ENCODE results near the gene LRMDA. TPM values are rescaled to one million over a fixed set of nuclear protein-coding genes. Genes with fewer than 3 reads are reported as not detected.
A peak's percentile ranks its signal among the peaks of the same experiment; 100 is the strongest.
"Not testable (repeated sequence)": the region's sequence is repeated elsewhere in the genome, so short reads cannot be mapped to it uniquely, and the experiment has no call there.

LRMDA gene
- total RNA-seq, 1 experiment from 2014 or later = 0.24 TPM

GRCh38 chr10:75605795-75606194 lies 174.4 kb downstream of the LRMDA start:
- H3K4me3 ChIP-seq; H3K36me3 ChIP-seq; H3K27me3 ChIP-seq; DNase-seq; H3K9me3 ChIP-seq (replicated peaks); H3K27ac ChIP-seq; H3K4me1 ChIP-seq: not testable (repeated sequence)

DNA sequence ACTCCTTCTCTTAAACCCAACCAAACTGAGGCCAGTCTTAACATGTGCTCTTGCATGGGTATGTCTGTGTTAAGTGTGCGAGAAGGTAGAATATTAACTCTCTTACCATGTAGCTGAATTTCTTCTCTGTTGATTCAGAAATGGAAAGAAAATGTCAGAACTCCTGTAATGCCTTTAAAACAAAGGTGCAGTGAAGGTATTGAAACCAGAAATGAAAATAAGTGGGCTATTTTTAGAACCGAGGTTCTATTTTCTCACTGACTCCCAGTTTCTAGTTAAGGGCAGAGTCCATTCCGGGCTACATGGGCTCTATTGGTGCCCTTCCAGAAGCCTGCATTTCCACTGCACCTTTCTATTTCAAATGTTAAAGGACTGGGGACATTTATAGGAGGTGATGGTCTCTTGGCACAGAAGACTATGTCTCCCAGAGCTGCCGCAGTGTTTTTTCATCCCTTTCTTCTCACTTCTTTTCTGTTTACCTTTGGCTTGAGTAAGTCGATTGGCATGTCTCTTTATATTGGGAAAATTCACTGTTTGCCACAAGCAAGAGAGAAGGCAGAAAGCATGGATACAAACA lies 174.9 kb downstream of the LRMDA start:
- H3K9me3 ChIP-seq (replicated peaks) = no peaks in the 10 kb centered on the region
- H3K4me1 ChIP-seq = no peaks in the 10 kb centered on the region
- DNase-seq = no peak
- H3K27me3 ChIP-seq = 0 out of 2 replicates have a peak, but pooled peaks cover 3% of the 10 kb centered on the region
- H3K27ac ChIP-seq = no peak overlapping the region
- no peaks in the 10 kb centered on the region for H3K36me3 ChIP-seq
- no peak overlapping the region for H3K4me3 ChIP-seq

DNA sequence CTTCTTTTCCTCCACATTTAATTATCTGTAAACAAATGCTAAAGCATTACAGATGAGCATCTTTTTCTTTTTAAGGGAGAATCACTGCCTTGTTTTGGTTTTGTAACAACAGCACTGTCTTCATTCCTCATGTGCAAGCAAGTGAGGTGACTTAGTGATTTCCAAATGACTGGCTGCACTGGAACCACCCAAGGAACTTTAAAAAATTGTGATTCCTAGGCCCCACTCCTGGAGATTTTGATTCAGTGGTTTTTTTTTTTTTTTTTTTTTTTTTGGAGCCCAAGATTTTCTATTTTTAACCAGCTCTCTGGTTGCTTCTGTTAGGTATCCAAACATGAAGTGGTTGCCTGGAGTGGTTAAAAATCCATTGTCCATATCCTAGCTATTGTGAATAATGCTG lies 176.2 kb downstream of the LRMDA start:
- Histone ChIP-seq H3K27me3 (0 out of 2 replicates have a peak, but pooled peaks cover 3% of the 10 kb centered on the region), H3K27ac (no peak overlapping the region), H3K36me3 (no peaks in the 10 kb centered on the region), H3K4me3 (no peak overlapping the region), H3K9me3 (replicated peaks) (no peaks in the 10 kb centered on the region), H3K4me1 (no peaks in the 10 kb centered on the region)
- no peak for DNase-seq

DNA sequence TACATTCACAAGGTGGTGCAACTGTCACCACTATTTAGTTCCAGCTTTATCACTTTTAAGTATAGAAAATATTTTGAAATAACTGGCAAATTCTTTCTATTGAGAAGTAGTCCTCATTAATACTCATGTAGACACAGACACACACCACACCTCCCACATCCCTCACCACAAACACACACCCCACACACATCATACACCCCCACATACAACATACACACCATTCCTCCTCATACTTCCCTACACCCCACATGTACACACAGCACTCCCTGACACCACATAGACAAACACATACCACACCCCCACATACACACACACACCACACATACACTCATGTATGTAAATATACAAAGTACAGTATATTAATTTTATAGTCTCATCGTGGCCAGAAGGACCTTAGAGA lies 178.8 kb downstream of the LRMDA start:
- Histone ChIP-seq H3K36me3 (no peaks in the 10 kb centered on the region), H3K4me3 (no peak overlapping the region), H3K9me3 (replicated peaks) (no peaks in the 10 kb centered on the region), H3K27me3 (no peaks in the 10 kb centered on the region), H3K4me1 (no peaks in the 10 kb centered on the region), H3K27ac (no peak overlapping the region)
- no peak for DNase-seq

DNA sequence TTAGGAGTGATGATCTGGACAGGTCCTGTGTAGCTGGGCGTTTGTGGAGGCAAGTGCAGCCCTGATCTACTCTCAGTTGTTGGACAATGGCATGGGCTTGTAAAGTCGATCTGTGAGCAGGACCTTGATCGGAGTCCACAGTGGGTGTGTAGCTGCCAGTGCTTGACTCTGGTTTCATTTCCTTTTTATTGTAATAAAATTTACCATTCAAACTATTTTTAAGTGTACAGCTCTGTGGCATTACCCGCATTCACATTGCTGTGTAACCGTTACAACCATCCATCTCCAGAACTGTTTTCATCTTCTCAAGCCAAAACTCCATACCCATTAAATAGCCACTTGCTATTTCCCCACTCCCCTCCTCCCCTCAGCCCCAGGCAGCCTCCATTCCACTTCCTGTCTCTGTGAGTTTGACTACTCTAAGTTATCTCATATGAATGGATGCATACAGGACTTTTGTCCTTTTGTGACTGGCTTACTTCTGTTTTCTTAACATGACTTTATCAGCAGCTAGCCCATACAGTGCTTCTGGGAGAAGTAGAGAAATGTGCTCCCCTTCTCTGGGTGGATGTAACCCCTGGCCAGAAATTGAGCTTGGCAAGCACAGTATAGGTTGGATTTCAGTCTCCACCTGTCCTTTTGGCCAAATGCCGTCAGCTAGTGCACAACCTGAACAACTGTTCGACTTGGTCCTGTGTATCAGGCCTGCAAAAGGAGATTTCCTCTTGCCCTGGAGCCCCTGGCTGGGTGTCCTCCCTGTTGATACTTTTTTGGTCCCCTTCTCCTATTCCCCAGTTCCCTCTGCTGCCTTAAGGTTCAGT lies 180.0 kb downstream of the LRMDA start:
- Histone ChIP-seq H3K36me3 (no peaks in the 10 kb centered on the region), H3K27ac (no peak overlapping the region), H3K27me3 (no peaks in the 10 kb centered on the region), H3K4me3 (no peak overlapping the region), H3K9me3 (replicated peaks) (no peaks in the 10 kb centered on the region), H3K4me1 (no peaks in the 10 kb centered on the region)
- peak in 1 of 2 experiments; percentile 3 for DNase-seq

- H3K27me3 ChIP-seq = no peaks in the 10 kb centered on the region
- no peaks in the 10 kb centered on the region for H3K4me1 ChIP-seq
- no peak overlapping the region for H3K27ac ChIP-seq
- DNase-seq = no peak
- H3K9me3 ChIP-seq (replicated peaks) = no peaks in the 10 kb centered on the region
- H3K4me3 ChIP-seq = no peak overlapping the region
- no peaks in the 10 kb centered on the region for H3K36me3 ChIP-seq
Measured at GRCh38 chr10:75611993-75612372, 180.6 kb downstream of the LRMDA start.

GRCh38 chr10:75612904-75613684 lies 181.7 kb downstream of the LRMDA start:
- Histone ChIP-seq H3K27ac (no peak overlapping the region), H3K36me3 (no peaks in the 10 kb centered on the region), H3K4me3 (no peak overlapping the region), H3K4me1 (no peaks in the 10 kb centered on the region), H3K27me3 (no peaks in the 10 kb centered on the region), H3K9me3 (replicated peaks) (no peaks in the 10 kb centered on the region)
- DNase-seq = no peak

GRCh38 chr10:75613685-75614504 lies 182.5 kb downstream of the LRMDA start:
- H3K4me1 ChIP-seq = no peaks in the 10 kb centered on the region
- no peak overlapping the region for H3K27ac ChIP-seq
- no peaks in the 10 kb centered on the region for H3K36me3 ChIP-seq
- no peaks in the 10 kb centered on the region for H3K27me3 ChIP-seq
- DNase-seq = no peak
- no peaks in the 10 kb centered on the region for H3K9me3 ChIP-seq (replicated peaks)
- no peak overlapping the region for H3K4me3 ChIP-seq

GRCh38 chr10:75616076-75616475 lies 184.7 kb downstream of the LRMDA start:
- H3K27ac ChIP-seq = no peak overlapping the region

GRCh38 chr10:75616874-75617478 lies 185.6 kb downstream of the LRMDA start:
- no peak overlapping the region for H3K4me3 ChIP-seq
- no peaks in the 10 kb centered on the region for H3K36me3 ChIP-seq
- H3K27ac ChIP-seq = no peak overlapping the region
- H3K9me3 ChIP-seq (replicated peaks) = no peaks in the 10 kb centered on the region
- H3K27me3 ChIP-seq = no peaks in the 10 kb centered on the region
- H3K4me1 ChIP-seq = no peaks in the 10 kb centered on the region
- DNase-seq = no peak

More at GRCh38 chr10:75616076-75616475, 184.7 kb downstream of the LRMDA start:
- Histone ChIP-seq H3K4me1 (no peaks in the 10 kb centered on the region), H3K27me3 (no peaks in the 10 kb centered on the region), H3K4me3 (no peak overlapping the region), H3K36me3 (no peaks in the 10 kb centered on the region), H3K9me3 (replicated peaks) (no peaks in the 10 kb centered on the region)
- no peak for DNase-seq

- Histone ChIP-seq H3K36me3 (no peaks in the 10 kb centered on the region), H3K9me3 (replicated peaks) (no peaks in the 10 kb centered on the region), H3K27me3 (no peaks in the 10 kb centered on the region), H3K4me1 (no peaks in the 10 kb centered on the region), H3K27ac (no peak overlapping the region), H3K4me3 (no peak overlapping the region)
- DNase-seq = no peak
Measured at GRCh38 chr10:75617485-75618155, 186.2 kb downstream of the LRMDA start.

GRCh38 chr10:75619635-75620034 lies 188.2 kb downstream of the LRMDA start:
- no peak for DNase-seq
- Histone ChIP-seq H3K4me3 (no peak overlapping the region), H3K27ac (no peak overlapping the region), H3K27me3 (no peaks in the 10 kb centered on the region), H3K36me3 (no peaks in the 10 kb centered on the region), H3K4me1 (no peaks in the 10 kb centered on the region), H3K9me3 (replicated peaks) (no peaks in the 10 kb centered on the region)

GRCh38 chr10:75620356-75620755 lies 188.9 kb downstream of the LRMDA start:
- no peaks in the 10 kb centered on the region for H3K9me3 ChIP-seq (replicated peaks)
- H3K4me1 ChIP-seq = no peaks in the 10 kb centered on the region
- H3K36me3 ChIP-seq = no peaks in the 10 kb centered on the region
- H3K27me3 ChIP-seq = no peaks in the 10 kb centered on the region
- no peak overlapping the region for H3K27ac ChIP-seq
- DNase-seq = no peak
- H3K4me3 ChIP-seq = no peak overlapping the region

- not testable (repeated sequence) for H3K4me1 ChIP-seq; H3K9me3 ChIP-seq (replicated peaks); H3K36me3 ChIP-seq; H3K27me3 ChIP-seq; DNase-seq; H3K27ac ChIP-seq; H3K4me3 ChIP-seq
Measured at GRCh38 chr10:75621003-75621402, 189.6 kb downstream of the LRMDA start.

Data from SJCRH30 (cell line).